OCI-LY7 (cell line): ENCODE results near the gene PLPPR5. TPM values are rescaled to one million over a fixed set of nuclear protein-coding genes. Genes with fewer than 3 reads are reported as not detected.

Experiments used
- BruUV-seq: library from RNA; stranded (reverse); fragments of 400-500 nt; replicated peaks from 2 replicates; lab custom pipeline; 2021; lab: Mats Ljungman, UMichigan
- CTCF ChIA-PET: fragments of 300-600 bp; sonication (Branson Sonifier 250); formaldehyde crosslinking; loops from one replicate; lab custom pipeline; 2022; ENCODE audit warnings: antibody characterized with exemption; ENCODE audit not compliant: unreplicated experiment; lab: Charles Lee
- POLR2A ChIA-PET: fragments of 300-600 bp; sonication (Branson Sonifier 250); formaldehyde crosslinking; loops from one replicate; lab custom pipeline; 2022; ENCODE audit warnings: antibody characterized with exemption; lab: Charles Lee
- DNase-seq: peaks from one replicate; pipeline ENCODE4 v3.0.0-alpha.2; 2015; ENCODE audit warnings: low spot score
- H2AFZ ChIP-seq: fragments of 200-600 bp; sonication (generic), shearing (Covaris generic); 2 replicates; pipeline ENCODE4 v1.6.1; 2014; ENCODE audit warnings: mild to moderate bottlenecking, antibody characterized with exemption, low read length, moderate library complexity
- H3K27ac ChIP-seq: fragments of 200-600 bp; sonication (generic); 2 replicates; pipeline ENCODE4 v1.5.1; 2014; ENCODE audit warnings: mixed run types, low read depth, mild to moderate bottlenecking, moderate library complexity, low read length, inconsistent platforms; ENCODE audit not compliant: poor library complexity, severe bottlenecking
- H3K36me3 ChIP-seq: fragments of 200-600 bp; sonication (generic); 2 replicates; pipeline ENCODE4 v1.6.1; 2014; ENCODE audit warnings: mild to moderate bottlenecking, antibody characterized with exemption, low read length, moderate library complexity, mixed read lengths; ENCODE audit not compliant: insufficient read depth
- H3K4me1 ChIP-seq: fragments of 200-600 bp; sonication (generic); 2 replicates; pipeline ENCODE4 v1.5.1; 2014; ENCODE audit warnings: mild to moderate bottlenecking, low read length; ENCODE audit not compliant: insufficient read depth, poor library complexity, severe bottlenecking
- H3K4me2 ChIP-seq: fragments of 200-600 bp; sonication (generic); 2 replicates; pipeline ENCODE4 v1.6.1; 2014; ENCODE audit warnings: mild to moderate bottlenecking, low read length
- H3K4me3 ChIP-seq: fragments of 200-600 bp; sonication (generic); 2 replicates; pipeline ENCODE4 v1.5.1; 2014; ENCODE audit warnings: mild to moderate bottlenecking, low read depth, low read length; ENCODE audit not compliant: poor library complexity, severe bottlenecking
- H3K79me2 ChIP-seq: fragments of 200-600 bp; sonication (generic); 2 replicates; pipeline ENCODE4 v1.6.1; 2016; ENCODE audit warnings: low read depth, mild to moderate bottlenecking, low read length, moderate library complexity, mixed read lengths; ENCODE audit not compliant: insufficient read depth
- H3K9me2 ChIP-seq: fragments of 200-600 bp; sonication (generic); 2 replicates; pipeline ENCODE4 v1.6.1; 2016; ENCODE audit warnings: mild to moderate bottlenecking, low read length, mixed read lengths; ENCODE audit not compliant: insufficient read depth
- H3K9me3 ChIP-seq: fragments of 200-600 bp; sonication (generic); 2 replicates; pipeline ENCODE4 v1.6.1; 2014; ENCODE audit warnings: mild to moderate bottlenecking, mixed run types, low read length, mixed read lengths
- H4K20me1 ChIP-seq: fragments of 200-600 bp; sonication (generic); 2 replicates; pipeline ENCODE4 v1.6.1; 2014; ENCODE audit warnings: mild to moderate bottlenecking, antibody characterized with exemption, low read length, moderate library complexity, mixed read lengths; ENCODE audit not compliant: insufficient read depth
- EZH2phosphoT487 ChIP-seq: fragments of 200-600 bp; sonication (generic); IDR thresholded peaks from 2 replicates; pipeline ENCODE4 v1.6.1; 2018; ENCODE audit warnings: low read depth, borderline replicate concordance, mild to moderate bottlenecking, mixed run types, antibody characterized with exemption, low read length, moderate library complexity, mixed read lengths
- intact Hi-C: fragments of 100-400 bp; cut with micrococcal nuclease; formaldehyde crosslinking; loops from one replicate; pipeline ENCODE4 v1.10.0; 2022; ENCODE audit not compliant: unreplicated experiment
- total RNA-seq, 2 experiments: library from RNA; depleted of rRNA in 1 of 2; stranded (reverse); fragments of >200 nt in 1 of 2; shearing (Covaris generic) in 1 of 2; gene quantifications; 2 replicates each; pipeline ENCODE4 v1.2.3, GENCODE V29; 2014 to 2022
- TF ChIP-seq, protein P1 (sequence below): fragments of 200-600 bp; sonication (generic); conservative IDR thresholded peaks from 2 replicates; pipeline ENCODE4 v1.5.1; 2014; ENCODE audit warnings: mild to moderate bottlenecking, antibody characterized with exemption, low read length, moderate library complexity, mixed read lengths

Gene PLPPR5
- total RNA-seq, 2 experiments from 2014 or later: not detected

GRCh38 chr1:98969798-98970490 is 34.7 kb downstream of the PLPPR5 start:
- Histone ChIP-seq H3K4me2 (no peak overlapping the region), H3K79me2 (no peaks in the 10 kb centered on the region), H3K9me2 (no peaks in the 10 kb centered on the region), H4K20me1 (no peaks in the 10 kb centered on the region), H3K4me3 (no peak overlapping the region), H3K4me1 (no peaks in the 10 kb centered on the region), H3K36me3 (no peaks in the 10 kb centered on the region), H3K9me3 (no peaks in the 10 kb centered on the region), H3K27ac (no peak overlapping the region), H2AFZ (no peak overlapping the region)
- ChIA-PET POLR2A (no interaction called here), CTCF (no interaction called here)
- DNase-seq: no peak
- no TSS peak for BruUV-seq
- no peak for TF ChIP-seq EZH2phosphoT487
- TF ChIP-seq, protein P1, sequence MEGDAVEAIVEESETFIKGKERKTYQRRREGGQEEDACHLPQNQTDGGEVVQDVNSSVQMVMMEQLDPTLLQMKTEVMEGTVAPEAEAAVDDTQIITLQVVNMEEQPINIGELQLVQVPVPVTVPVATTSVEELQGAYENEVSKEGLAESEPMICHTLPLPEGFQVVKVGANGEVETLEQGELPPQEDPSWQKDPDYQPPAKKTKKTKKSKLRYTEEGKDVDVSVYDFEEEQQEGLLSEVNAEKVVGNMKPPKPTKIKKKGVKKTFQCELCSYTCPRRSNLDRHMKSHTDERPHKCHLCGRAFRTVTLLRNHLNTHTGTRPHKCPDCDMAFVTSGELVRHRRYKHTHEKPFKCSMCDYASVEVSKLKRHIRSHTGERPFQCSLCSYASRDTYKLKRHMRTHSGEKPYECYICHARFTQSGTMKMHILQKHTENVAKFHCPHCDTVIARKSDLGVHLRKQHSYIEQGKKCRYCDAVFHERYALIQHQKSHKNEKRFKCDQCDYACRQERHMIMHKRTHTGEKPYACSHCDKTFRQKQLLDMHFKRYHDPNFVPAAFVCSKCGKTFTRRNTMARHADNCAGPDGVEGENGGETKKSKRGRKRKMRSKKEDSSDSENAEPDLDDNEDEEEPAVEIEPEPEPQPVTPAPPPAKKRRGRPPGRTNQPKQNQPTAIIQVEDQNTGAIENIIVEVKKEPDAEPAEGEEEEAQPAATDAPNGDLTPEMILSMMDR: no peak
- intact Hi-C loops: loop anchor here (10.0 kb wide), 1 partner anchor 65 kb away; no protein-coding TSS in a partner anchor

DNA sequence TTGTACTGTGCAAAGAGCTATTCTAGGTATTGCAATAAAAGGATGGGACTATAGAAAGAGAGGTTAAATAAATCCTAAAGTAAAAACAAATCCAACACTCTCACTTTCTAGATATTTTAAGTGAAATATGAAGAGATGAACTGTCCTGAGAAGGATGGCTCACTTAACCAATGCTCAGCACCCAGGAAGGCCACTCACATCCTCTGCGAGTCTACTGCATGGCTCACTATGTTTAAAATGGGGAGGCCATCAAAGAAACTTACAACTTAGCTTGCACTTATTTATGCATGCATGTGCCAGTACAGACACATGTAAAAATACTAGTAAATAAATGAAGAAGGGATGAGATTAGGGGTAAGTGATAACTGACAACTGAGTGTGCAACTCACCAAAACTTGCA is 37.5 kb downstream of the PLPPR5 start:
- no peaks in the 10 kb centered on the region for H3K4me1 ChIP-seq
- TF ChIP-seq, protein P1: no peak
- no peak for TF ChIP-seq EZH2phosphoT487
- BruUV-seq: no TSS peak
- H3K79me2 ChIP-seq: no peaks in the 10 kb centered on the region
- ChIA-PET POLR2A (interaction anchor here (0.6 kb wide), 1 partner anchor 9 kb away, joined by 12 read pairs; no protein-coding TSS in a partner anchor), CTCF (no interaction called here)
- no peaks in the 10 kb centered on the region for H3K36me3 ChIP-seq
- no peak overlapping the region for H3K4me3 ChIP-seq
- H3K27ac ChIP-seq: no peak overlapping the region
- DNase-seq: no peak
- intact Hi-C loops: no loop called here
- no peak overlapping the region for H3K4me2 ChIP-seq
- H2AFZ ChIP-seq: no peak overlapping the region
- no peaks in the 10 kb centered on the region for H3K9me2 ChIP-seq
- no peaks in the 10 kb centered on the region for H3K9me3 ChIP-seq
- no peaks in the 10 kb centered on the region for H4K20me1 ChIP-seq

- Histone ChIP-seq H4K20me1 (no peaks in the 10 kb centered on the region), H3K27ac (no peak overlapping the region), H3K36me3 (no peaks in the 10 kb centered on the region), H3K4me2 (no peak overlapping the region), H3K79me2 (no peaks in the 10 kb centered on the region), H2AFZ (no peak overlapping the region), H3K9me2 (no peaks in the 10 kb centered on the region), H3K4me3 (no peak overlapping the region), H3K4me1 (no peaks in the 10 kb centered on the region), H3K9me3 (no peaks in the 10 kb centered on the region)
- no peak for DNase-seq
- intact Hi-C loops: no loop called here
- no TSS peak for BruUV-seq
- ChIA-PET CTCF (no interaction called here), POLR2A (interaction anchor here (0.5 kb wide), 1 partner anchor 1189 kb away, joined by 4 read pairs; no protein-coding TSS in a partner anchor)
- no peak for TF ChIP-seq EZH2phosphoT487
- TF ChIP-seq, protein P1: no peak
Observed at GRCh38 chr1:98965394-98965793, 39.3 kb downstream of the PLPPR5 start.
